Type B pancreatic cell (in vitro differentiated cells): ENCODE data around the gene RBM20. TPM values are rescaled to one million over a fixed set of nuclear protein-coding genes. Genes with fewer than 3 reads are reported as not detected.
"Not testable (repeated sequence)": the region's sequence is repeated elsewhere in the genome, so short reads cannot be mapped to it uniquely, and the experiment has no call there.

Experiments
- DNase-seq: peaks from one replicate; pipeline ENCODE4 v3.0.0; 2021; ENCODE audit warnings: mixed read lengths; ENCODE audit not compliant: unreplicated experiment; ENCODE audit errors: extremely low spot score
- H3K27ac Mint-ChIP-seq: 2 replicates; pipeline ENCODE4 v1.8.0; 2021; ENCODE audit warnings: mild to moderate bottlenecking, mixed read lengths
- H3K27me3 Mint-ChIP-seq: 2 replicates; pipeline ENCODE4 v1.8.0; 2021; ENCODE audit warnings: mixed read lengths
- H3K36me3 Mint-ChIP-seq: 2 replicates; pipeline ENCODE4 v1.8.0; 2021; ENCODE audit warnings: mixed read lengths
- H3K4me1 Mint-ChIP-seq: one replicate; pipeline ENCODE4 v1.8.0; 2021; ENCODE audit warnings: mixed read lengths; ENCODE audit not compliant: unreplicated experiment
- H3K4me3 Mint-ChIP-seq: 2 replicates; pipeline ENCODE4 v1.8.0; 2021; ENCODE audit warnings: mild to moderate bottlenecking, mixed read lengths
- H3K9me3 Mint-ChIP-seq: 2 replicates; pipeline ENCODE4 v1.8.0; 2021; ENCODE audit warnings: mixed read lengths
- CTCF ChIP-seq: fragments of 200-600 bp; sonication (generic); conservative IDR thresholded peaks from 2 replicates; pipeline ENCODE4 v1.5.0; 2021; ENCODE audit warnings: antibody characterized with exemption, mild to moderate bottlenecking
- total RNA-seq: library from RNA; stranded (reverse); gene quantifications from 2 replicates; pipeline ENCODE4 v1.2.1, GENCODE V29; 2021; ENCODE audit warnings: low replicate concordance

Gene RBM20
- total RNA-seq, 1 donor from 2014 or later, result 5.2 TPM

DNA sequence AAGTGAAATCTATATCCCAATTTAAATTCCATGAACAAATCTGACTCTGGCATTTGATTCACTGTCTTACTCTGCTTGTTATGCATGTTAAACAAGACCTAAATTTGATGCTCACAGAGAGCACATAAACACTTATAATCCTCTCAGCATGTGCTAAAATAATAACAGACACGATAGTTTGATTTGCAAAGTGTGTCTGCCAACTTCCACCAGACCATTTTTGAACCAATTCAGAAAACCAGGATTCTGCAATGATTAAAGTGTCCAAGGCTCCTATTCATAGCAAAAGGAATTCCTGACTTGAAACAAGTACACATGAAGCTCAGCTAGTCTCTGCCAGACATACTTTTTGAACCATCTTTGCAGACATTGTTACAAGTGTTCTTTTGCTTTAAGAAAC lies 11.2 kb downstream of the RBM20 start:
- H3K36me3 Mint-ChIP-seq, result peaks cover 2% of the 10 kb centered on the region
- H3K27me3 Mint-ChIP-seq, result peaks cover 3% of the 10 kb centered on the region
- no peaks in the 10 kb centered on the region for H3K9me3 Mint-ChIP-seq
- no peak overlapping the region for H3K27ac Mint-ChIP-seq
- no peak for DNase-seq
- no peak overlapping the region for H3K4me3 Mint-ChIP-seq
- H3K4me1 Mint-ChIP-seq, result peaks cover 14% of the 10 kb centered on the region
- no peak for TF ChIP-seq CTCF

- no peak overlapping the region for H3K4me3 Mint-ChIP-seq
- no peaks in the 10 kb centered on the region for H3K27me3 Mint-ChIP-seq
- no peaks in the 10 kb centered on the region for H3K9me3 Mint-ChIP-seq
- no peak overlapping the region for H3K27ac Mint-ChIP-seq
- H3K36me3 Mint-ChIP-seq, result peaks cover 3% of the 10 kb centered on the region
- DNase-seq, result no peak
- peaks cover 5% of the 10 kb centered on the region for H3K4me1 Mint-ChIP-seq
- TF ChIP-seq CTCF, result no peak
Measured at GRCh38 chr10:110656612-110657011, 12.5 kb downstream of the RBM20 start.

GRCh38 chr10:110657973-110658691 lies 14.0 kb downstream of the RBM20 start:
- Mint-ChIP-seq H3K27ac (no peak overlapping the region), H3K27me3 (no peaks in the 10 kb centered on the region), H3K9me3 (no peaks in the 10 kb centered on the region), H3K4me1 (peaks cover 5% of the 10 kb centered on the region), H3K4me3 (no peak overlapping the region), H3K36me3 (peaks cover 3% of the 10 kb centered on the region)
- no peak for TF ChIP-seq CTCF
- no peak for DNase-seq

DNA sequence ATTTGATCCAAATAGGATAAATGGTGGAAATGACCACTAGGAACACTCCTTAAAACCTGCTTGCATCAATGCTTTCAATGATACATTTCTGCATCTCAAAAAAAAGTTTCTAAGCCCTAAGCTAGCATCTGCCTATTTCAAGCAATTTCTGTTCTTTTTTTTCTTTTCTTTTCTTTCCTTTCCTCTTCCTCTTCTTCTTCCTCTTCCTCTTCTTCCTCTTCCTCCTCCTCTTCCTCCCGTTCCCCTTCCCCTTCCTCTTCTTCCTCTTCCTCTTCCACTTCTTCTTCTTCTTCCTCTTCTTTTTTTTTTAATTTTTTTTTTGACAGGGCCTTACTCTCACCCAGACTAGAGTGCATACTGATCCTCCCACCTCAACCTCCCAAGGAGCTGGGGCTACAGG lies 15.4 kb downstream of the RBM20 start:
- Mint-ChIP-seq H3K27me3 (no peaks in the 10 kb centered on the region), H3K4me3 (no peak overlapping the region), H3K9me3 (no peaks in the 10 kb centered on the region), H3K36me3 (peaks cover 3% of the 10 kb centered on the region), H3K27ac (no peak overlapping the region), H3K4me1 (peaks cover 5% of the 10 kb centered on the region)
- DNase-seq, result no peak
- TF ChIP-seq CTCF, result no peak

DNA sequence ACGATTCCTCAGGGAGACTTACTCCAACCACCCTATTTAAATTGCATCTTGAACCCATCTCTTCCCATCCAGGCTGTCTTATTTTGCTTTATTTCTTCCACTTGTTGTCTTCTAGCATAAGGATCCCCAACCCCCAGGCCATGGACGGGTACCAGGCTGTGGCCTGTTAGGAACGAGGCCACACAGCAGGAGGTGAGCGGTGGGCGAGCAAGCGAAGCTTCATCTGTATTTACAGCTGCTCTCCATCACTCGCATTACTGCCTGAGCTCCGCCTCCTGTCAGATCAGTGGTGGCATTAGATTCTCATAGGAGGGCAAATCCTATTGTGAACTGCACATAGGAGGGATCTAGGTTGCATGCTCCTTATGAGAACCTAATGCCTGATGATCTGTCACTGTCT lies 16.2 kb downstream of the RBM20 start:
- not testable (repeated sequence) for H3K27me3 Mint-ChIP-seq, H3K27ac Mint-ChIP-seq, DNase-seq, H3K36me3 Mint-ChIP-seq, H3K4me3 Mint-ChIP-seq, H3K4me1 Mint-ChIP-seq, H3K9me3 Mint-ChIP-seq

- H3K4me3 Mint-ChIP-seq, result no peak overlapping the region
- no peak for TF ChIP-seq CTCF
- H3K27me3 Mint-ChIP-seq, result no peaks in the 10 kb centered on the region
- peaks cover 6% of the 10 kb centered on the region for H3K4me1 Mint-ChIP-seq
- no peak for DNase-seq
- no peak overlapping the region for H3K27ac Mint-ChIP-seq
- peaks cover 3% of the 10 kb centered on the region for H3K36me3 Mint-ChIP-seq
- H3K9me3 Mint-ChIP-seq, result peaks cover 6% of the 10 kb centered on the region
Measured at GRCh38 chr10:110661292-110661691, 17.2 kb downstream of the RBM20 start.
